HepG2 (cell line): ENCODE measurements around the gene NECTIN2. TPM values are rescaled to one million over a fixed set of nuclear protein-coding genes. Genes with fewer than 3 reads are reported as not detected.
A peak's percentile ranks its signal among the peaks of the same experiment; 100 is the strongest.

Experiments
- ATF4 ChIP-seq, 2 experiments: fragments of 450-650 bp in 1 of 2; sonication (generic) in 1 of 2; formaldehyde crosslinking; IDR thresholded peaks; 2 replicates each; pipeline versions ENCODE4 v1.5.0 to v1.8.0; 2020 to 2022; ENCODE audit warnings: mild to moderate bottlenecking in 1 of 2, missing genetic modification reagents in 1 of 2
- DMAP1 ChIP-seq: IDR thresholded peaks from 2 replicates; pipeline ENCODE4 v1.6.1; 2016
- ESRRA ChIP-seq: sonication (generic); formaldehyde crosslinking; IDR thresholded peaks from 2 replicates; pipeline ENCODE4 v1.5.1; 2020; ENCODE audit warnings: mild to moderate bottlenecking, low read depth, missing genetic modification reagents
- ETV5 ChIP-seq: IDR thresholded peaks from 2 replicates; pipeline ENCODE4 v1.6.1; 2018; ENCODE audit warnings: missing biosample characterization, missing genetic modification reagents, inconsistent platforms, borderline replicate concordance
- GABPB1 ChIP-seq: IDR thresholded peaks from 2 replicates; pipeline ENCODE4 v1.6.1; 2016; ENCODE audit warnings: mild to moderate bottlenecking, missing genetic modification reagents, moderate library complexity, missing compliant biosample characterization
- HNF4A ChIP-seq: sonication (generic); formaldehyde crosslinking; IDR thresholded peaks from 2 replicates; pipeline ENCODE4 v1.4.0; 2020; ENCODE audit warnings: missing genetic modification reagents
- KAT8 ChIP-seq: IDR thresholded peaks from 2 replicates; pipeline ENCODE4 v1.6.1; 2016; ENCODE audit warnings: missing genetic modification reagents, missing compliant biosample characterization
- MAF1 ChIP-seq: sonication (generic); formaldehyde crosslinking; IDR thresholded peaks from 2 replicates; pipeline ENCODE4 v1.5.0; 2020; ENCODE audit warnings: missing genetic modification reagents, borderline replicate concordance
- MNT ChIP-seq: fragments of 450-650 bp; IDR thresholded peaks from 2 replicates; pipeline ENCODE4 v1.6.1; 2016
- ZBTB10 ChIP-seq: sonication (generic); formaldehyde crosslinking; IDR thresholded peaks from 2 replicates; pipeline ENCODE4 v1.4.0; 2020; ENCODE audit warnings: missing genetic modification reagents, borderline replicate concordance
- ZBTB26 ChIP-seq: IDR thresholded peaks from 2 replicates; pipeline ENCODE4 v1.6.1; 2016; ENCODE audit warnings: missing compliant biosample characterization, missing genetic modification reagents, borderline replicate concordance
- ZMAT3 ChIP-seq: sonication (generic); formaldehyde crosslinking; conservative IDR thresholded peaks from 2 replicates; pipeline ENCODE4 v1.7.0; 2021; ENCODE audit warnings: missing genetic modification reagents
- ZMYM2 ChIP-seq: sonication (generic); formaldehyde crosslinking; IDR thresholded peaks from 2 replicates; pipeline ENCODE4 v1.8.0; 2022; ENCODE audit warnings: mild to moderate bottlenecking, missing genetic modification reagents
- ZMYM4 ChIP-seq: sonication (generic); formaldehyde crosslinking; IDR thresholded peaks from 2 replicates; pipeline ENCODE4 v1.8.1; 2023; ENCODE audit warnings: mild to moderate bottlenecking, missing genetic modification reagents
- ZNF281 ChIP-seq: sonication (generic); formaldehyde crosslinking; IDR thresholded peaks from 2 replicates; pipeline ENCODE4 v1.4.0; 2020; ENCODE audit warnings: missing genetic modification reagents, borderline replicate concordance
- ZNF350 ChIP-seq: sonication (generic); formaldehyde crosslinking; IDR thresholded peaks from 2 replicates; pipeline ENCODE4 v1.4.0; 2020; ENCODE audit warnings: mild to moderate bottlenecking, low read depth, missing genetic modification reagents, borderline replicate concordance
- ZNF784 ChIP-seq: sonication (generic); formaldehyde crosslinking; IDR thresholded peaks from 2 replicates; pipeline ENCODE4 v1.5.1; 2020; ENCODE audit warnings: missing genetic modification reagents, mild to moderate bottlenecking, borderline replicate concordance
- ZSCAN9 ChIP-seq: IDR thresholded peaks from 2 replicates; pipeline ENCODE4 v1.6.1; 2016; ENCODE audit warnings: borderline replicate concordance
- polyA plus RNA-seq, 8 experiments: library from polyadenylated mRNA; depleted of rRNA in 3 of 8; stranded (reverse) in 7 of 8; unstranded in 1 of 8; fragments of >200 nt; fragmentation: Illumina TruSeq in 4 of 8; extraction: Trizol in 4 of 8; gene quantifications; 2 replicates each; pipeline versions ENCODE4 v1.2.1 to v1.2.3, GENCODE V29; 2011 to 2016; ENCODE audit warnings: low read depth in 4 of 8, missing spikeins in 1 of 8, mixed read lengths in 1 of 8; ENCODE audit not compliant: insufficient read depth in 1 of 8
- total RNA-seq, 5 experiments: library from RNA; depleted of rRNA; stranded (reverse); fragments of >200 nt; fragmentation: Illumina TruSeq; extraction: Trizol; gene quantifications; 2 replicates each; pipeline ENCODE4 v1.2.3, GENCODE V29; 2016; ENCODE audit warnings: low read depth in 1 of 5

Gene NECTIN2
- total and polyA plus RNA-seq, 2 of the 13 experiments (the other 11 are each of a cell fraction or from before 2014, with no cell fraction given), result 75.4 to 114 TPM

GRCh38 chr19:44912854-44913253 lies 66.8 kb downstream of the NECTIN2 start (continued):
- peak; percentile 80; the same call in 1 of the 2 replicates for TF ChIP-seq ZBTB10
- TF ChIP-seq ZSCAN9 (CRISPR knock-in tag), result peak; percentile 76; the same call in 1 of the 2 replicates
- TF ChIP-seq ZMYM4 (CRISPR knock-in tag), result 0 out of 2 replicates have a peak, but pooled peaks have one; percentile 18
- TF ChIP-seq KAT8 (CRISPR knock-in tag), result 0 out of 2 replicates have a peak, but pooled peaks have one; percentile 52
- TF ChIP-seq GABPB1, result peak; percentile 64
- no peak for TF ChIP-seq ZNF784 (CRISPR knock-in tag)
- TF ChIP-seq HNF4A (CRISPR knock-in tag), result peak; percentile 80
- no peak for TF ChIP-seq MAF1 (CRISPR knock-in tag)
- TF ChIP-seq ZNF281 (CRISPR knock-in tag), result peak; percentile 98
- TF ChIP-seq ZBTB26, result 0 out of 2 replicates have a peak, but pooled peaks have one; percentile 48
- TF ChIP-seq ESRRA (CRISPR knock-in tag), result peak; percentile 78; the same call in 1 of the 2 replicates
- TF ChIP-seq ZMYM2 (CRISPR knock-in tag), result peak; percentile 43; the same call in 1 of the 2 replicates
- TF ChIP-seq ETV5, result peak; percentile 61
- 0 out of 2 replicates have a peak, but pooled peaks have one; percentile 58 for TF ChIP-seq ZMAT3
- peak; percentile 36; the same call in 1 of the 2 replicates for TF ChIP-seq ZNF350 (CRISPR knock-in tag)
- peak in 1 of 2 experiments; percentile 92; a peak in 2 of 4 replicates for TF ChIP-seq ATF4 (CRISPR knock-in tag; IDR thresholded peaks at IDR 0.05)
- peak; percentile 75 for TF ChIP-seq DMAP1 (CRISPR knock-in tag)
- peak; percentile 66 for TF ChIP-seq MNT
